Left renal pelvis (tissue), 4 donors: ENCODE measurements around the gene C1orf35. TPM values are rescaled to one million over a fixed set of nuclear protein-coding genes. Genes with fewer than 3 reads are reported as not detected.

Source experiments
- DNase-seq, 4 donors: peaks; one replicate each; pipeline ENCODE4 v3.0.0-alpha.2; 2013; ENCODE audit warnings: low read depth in 4 of 4, low spot score in 3 of 4
- polyA plus RNA-seq, 4 donors: library from polyadenylated mRNA; unstranded; fragments of 120-200 nt; gene quantifications; one replicate each; pipeline ENCODE4 v1.2.1, GENCODE V29; 2013; ENCODE audit not compliant: insufficient read length in 4 of 4

Gene C1orf35
- polyA plus RNA-seq, 4 donors, result 11.5 to 26.3 (median 13.9) TPM

GRCh38 chr1:228096416-228097332 is 6.5 kb downstream of the C1orf35 start:
- DNase-seq, result no peak

- no peak for DNase-seq
These were observed 7.2 kb downstream of the C1orf35 start for GRCh38 chr1:228095938-228096337.

- no peak for DNase-seq
These were observed 8.0 kb downstream of the C1orf35 start for GRCh38 chr1:228095161-228095560.

GRCh38 chr1:228094432-228095016 is 8.6 kb downstream of the C1orf35 start:
- DNase-seq, result no peak

- DNase-seq, result no peak
These were observed 9.8 kb downstream of the C1orf35 start for GRCh38 chr1:228093050-228093906.

- no peak for DNase-seq
These were observed 10.6 kb downstream of the C1orf35 start for GRCh38 chr1:228092342-228093049.

- DNase-seq, result no peak
These were observed 12.0 kb downstream of the C1orf35 start for GRCh38 chr1:228091084-228091483.

GRCh38 chr1:228090613-228091081 is 12.5 kb downstream of the C1orf35 start:
- DNase-seq, result no peak

GRCh38 chr1:228089519-228090380 is 13.4 kb downstream of the C1orf35 start:
- DNase-seq, result no peak

GRCh38 chr1:228088586-228089498 is 14.3 kb downstream of the C1orf35 start:
- DNase-seq, result no peak

- no peak for DNase-seq
These were observed 15.3 kb downstream of the C1orf35 start for GRCh38 chr1:228087771-228088251.

GRCh38 chr1:228085287-228085951 is 17.7 kb downstream of the C1orf35 start:
- DNase-seq, result no peak

GRCh38 chr1:228084797-228085196 is 18.3 kb downstream of the C1orf35 start:
- DNase-seq, result no peak

GRCh38 chr1:228084325-228084724 is 18.8 kb downstream of the C1orf35 start:
- no peak for DNase-seq

GRCh38 chr1:228083871-228084278 is 19.2 kb downstream of the C1orf35 start:
- DNase-seq, result no peak

GRCh38 chr1:228082918-228083870 is 19.9 kb downstream of the C1orf35 start:
- no peak for DNase-seq
